NCI-H2081 treated with DMSO at 0.1 percent for 48 hours (cell line): ENCODE measurements around the gene AVPR2.

Experiments used
- DNase-seq: peaks from one replicate; lab custom pipeline; 2025; lab: John Stamatoyannopoulos, UW

Gene AVPR2

DNA sequence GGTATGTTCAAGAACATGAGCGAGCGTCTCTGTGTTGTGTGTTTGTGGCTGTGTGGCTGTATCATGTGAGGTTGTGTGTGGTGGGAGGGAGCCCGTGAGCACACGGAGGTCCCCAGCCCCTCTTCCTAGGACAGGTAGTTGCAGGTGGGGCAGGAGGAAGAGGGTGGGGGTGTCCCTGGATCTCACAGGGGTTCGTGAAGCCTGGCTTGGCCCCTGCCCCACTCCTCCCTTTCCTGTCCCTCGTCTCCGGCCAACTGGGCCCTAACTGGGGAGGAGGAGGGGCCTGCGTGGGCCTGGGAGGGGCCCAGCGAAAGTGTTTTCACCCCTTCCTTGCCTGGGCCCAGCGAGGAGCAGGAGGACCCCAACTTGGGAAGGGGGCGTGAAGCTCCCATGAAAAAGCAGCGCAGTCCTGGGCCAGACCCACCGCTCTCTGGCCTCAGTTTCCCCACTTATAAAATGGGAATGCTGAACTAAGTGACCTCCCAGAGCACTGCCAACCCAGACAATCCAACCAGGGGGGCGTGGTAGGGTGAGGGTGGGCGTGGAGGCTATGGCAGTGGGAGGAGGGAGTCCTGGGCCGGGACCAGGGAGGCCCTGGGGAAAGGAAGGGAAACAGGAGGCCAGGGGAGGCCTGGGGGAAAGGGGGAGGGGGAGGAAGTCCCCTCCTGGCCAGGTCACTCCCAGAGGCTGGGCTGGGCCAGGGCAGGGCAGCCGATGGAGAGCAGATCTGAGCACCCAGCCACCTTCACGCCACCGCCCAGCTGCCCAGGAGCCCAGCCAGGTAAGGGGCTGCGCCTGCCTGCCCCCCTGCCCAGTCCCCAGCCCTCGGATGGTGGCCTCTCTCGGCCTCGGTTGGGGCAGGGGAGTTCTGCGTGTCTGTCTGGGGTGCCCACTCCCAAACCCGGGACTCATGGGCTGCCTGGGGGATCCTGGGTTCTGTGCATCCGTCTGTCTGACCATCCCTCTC, at the start of gene AVPR2:
AVPR2 (plus strand) TSS at position 683 of the 967 bp plus-strand sequence. CDS start 473 bp downstream, outside the sequence.
- no peak for DNase-seq

DNA sequence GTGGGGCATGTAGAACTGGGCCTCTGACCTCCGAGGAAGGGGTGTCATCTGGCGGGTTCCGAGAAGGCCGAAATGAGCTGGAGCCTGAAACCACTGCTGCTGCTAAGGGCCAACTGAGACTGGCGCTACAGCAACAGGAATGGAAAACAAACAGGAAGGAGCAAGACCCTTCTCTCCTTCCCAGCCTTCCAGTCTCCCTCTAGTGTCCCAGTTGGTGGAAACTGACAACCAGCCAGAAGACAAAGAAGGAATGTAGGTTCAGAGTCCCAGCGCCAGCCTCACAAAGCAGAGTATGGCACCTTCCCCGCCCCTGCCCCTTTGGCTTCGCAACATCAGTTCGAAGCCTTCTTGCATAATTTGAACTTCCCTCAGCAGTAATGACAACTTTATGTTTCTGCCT, 49.8 kb upstream of the AVPR2 start:
- no peak for DNase-seq

DNA sequence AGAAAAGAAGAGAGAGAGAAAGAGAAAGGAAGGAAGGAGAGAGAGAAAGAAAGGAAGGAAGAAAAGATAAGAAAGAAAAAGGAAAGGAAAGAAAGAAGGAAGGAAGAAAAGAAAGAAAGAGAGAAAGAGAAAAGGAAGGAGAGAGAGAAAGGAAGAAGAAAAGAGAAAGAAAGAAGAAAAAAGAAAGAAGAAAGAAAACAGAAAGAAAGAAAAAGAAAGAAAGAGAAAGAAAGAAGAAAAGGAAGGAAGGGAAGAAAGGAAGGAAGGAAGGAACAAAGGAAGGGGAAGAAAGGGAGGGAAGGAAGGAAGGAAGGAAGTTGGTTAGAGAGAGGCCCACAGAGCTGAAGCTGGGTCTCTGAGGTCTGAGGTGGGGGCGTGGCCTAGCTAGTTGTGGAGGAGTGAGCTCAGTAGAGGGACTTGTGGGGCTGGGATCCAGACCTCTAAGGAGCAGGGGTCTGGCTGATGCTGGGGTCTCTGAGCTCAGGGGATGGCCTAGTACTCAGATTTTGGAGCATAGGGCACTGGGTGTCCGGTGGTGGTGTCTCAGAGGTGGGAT, 47.0 kb upstream of the AVPR2 start:
- DNase-seq: no peak

DNA sequence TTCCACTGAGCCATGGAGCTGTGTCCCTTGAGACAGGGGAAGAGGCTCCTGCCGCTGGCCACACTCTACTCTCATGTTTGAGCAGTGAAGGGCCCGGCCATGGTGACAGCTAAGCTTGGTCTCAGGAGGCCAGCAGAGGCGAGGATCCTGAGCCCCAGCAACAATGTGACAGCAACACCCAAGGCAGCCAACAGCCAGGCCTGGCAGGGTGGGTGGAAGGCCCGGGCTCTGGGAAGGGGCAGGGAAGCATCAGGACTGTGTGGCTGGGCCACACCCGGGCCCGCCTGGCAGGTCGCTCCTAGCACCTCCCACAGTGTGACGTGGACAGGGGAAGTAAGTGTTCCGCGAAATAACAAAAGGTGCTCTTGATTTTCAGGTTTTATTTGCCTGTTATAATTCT, 43.3 kb upstream of the AVPR2 start:
- DNase-seq: no peak

DNA sequence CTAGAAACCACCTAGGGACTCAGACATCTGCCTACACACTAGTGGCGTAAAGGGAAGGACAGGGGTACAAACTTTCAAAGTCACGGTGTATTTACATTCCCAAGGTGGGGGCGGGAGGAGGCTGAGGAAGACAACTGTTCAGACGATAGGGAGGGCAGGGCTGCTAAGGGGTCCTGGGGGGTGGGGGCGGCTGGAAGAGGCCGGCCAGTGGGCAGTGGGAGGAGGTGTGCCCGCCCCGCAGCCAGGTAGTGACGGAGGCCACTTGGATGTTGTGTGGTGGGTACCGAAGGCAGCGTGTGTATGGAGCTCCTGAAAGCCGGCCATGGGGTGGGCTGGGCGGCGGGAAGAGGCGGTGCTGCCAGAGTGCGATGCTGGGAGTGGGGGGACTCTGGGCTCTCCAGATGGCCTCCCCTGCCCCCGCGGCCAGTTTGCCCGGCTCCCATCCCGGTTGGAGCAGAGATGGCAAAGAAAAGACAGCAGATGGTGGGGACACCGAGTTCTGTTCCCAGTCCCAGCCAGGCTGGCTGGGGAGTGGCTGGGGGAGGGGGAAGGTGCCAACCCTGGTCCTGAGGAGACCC, 42.7 kb upstream of the AVPR2 start:
- DNase-seq: no peak

DNA sequence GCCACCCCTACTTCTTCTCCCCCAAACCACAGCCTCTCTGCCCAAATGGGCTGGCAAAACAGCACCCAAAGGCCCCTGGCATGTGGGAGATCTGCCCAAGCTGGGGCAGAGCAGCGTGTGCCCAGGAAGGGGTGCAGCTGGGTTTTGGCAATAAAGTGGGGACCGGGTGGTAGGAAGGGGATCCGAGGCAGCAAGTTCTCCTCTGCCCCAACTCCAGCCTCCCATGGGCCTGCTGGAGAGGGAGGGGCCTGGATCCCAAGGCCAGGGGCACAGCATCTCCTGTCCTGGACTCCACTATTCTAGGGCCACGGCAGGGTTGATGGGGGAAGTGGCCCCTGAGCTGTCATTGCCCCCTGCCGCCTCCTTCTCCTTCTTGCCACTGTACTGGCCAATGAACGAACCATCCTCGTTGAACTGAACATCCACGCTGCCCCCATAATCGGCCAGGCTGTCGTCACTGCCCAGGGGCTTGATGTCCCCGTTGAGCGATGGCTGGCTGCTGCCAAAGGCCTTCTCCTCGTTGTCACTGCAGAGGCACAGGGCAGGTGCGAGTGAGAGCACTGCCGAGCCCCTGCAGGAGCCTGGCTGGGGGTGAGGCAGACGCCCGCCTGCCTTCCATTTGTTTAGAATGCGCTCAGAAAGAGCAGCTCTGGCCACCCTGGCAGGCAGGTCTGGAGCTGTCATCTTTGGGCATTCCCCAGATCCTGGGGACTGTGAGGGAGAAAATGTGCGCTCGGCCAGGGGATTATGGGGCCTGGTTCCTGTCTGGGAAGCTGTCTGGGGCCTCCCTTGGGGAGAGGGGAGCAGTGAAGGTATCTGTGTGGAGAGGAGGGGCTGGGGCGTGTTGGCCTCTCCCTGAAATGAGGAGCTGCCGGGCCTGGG, 41.9 kb upstream of the AVPR2 start:
- no peak for DNase-seq

DNA sequence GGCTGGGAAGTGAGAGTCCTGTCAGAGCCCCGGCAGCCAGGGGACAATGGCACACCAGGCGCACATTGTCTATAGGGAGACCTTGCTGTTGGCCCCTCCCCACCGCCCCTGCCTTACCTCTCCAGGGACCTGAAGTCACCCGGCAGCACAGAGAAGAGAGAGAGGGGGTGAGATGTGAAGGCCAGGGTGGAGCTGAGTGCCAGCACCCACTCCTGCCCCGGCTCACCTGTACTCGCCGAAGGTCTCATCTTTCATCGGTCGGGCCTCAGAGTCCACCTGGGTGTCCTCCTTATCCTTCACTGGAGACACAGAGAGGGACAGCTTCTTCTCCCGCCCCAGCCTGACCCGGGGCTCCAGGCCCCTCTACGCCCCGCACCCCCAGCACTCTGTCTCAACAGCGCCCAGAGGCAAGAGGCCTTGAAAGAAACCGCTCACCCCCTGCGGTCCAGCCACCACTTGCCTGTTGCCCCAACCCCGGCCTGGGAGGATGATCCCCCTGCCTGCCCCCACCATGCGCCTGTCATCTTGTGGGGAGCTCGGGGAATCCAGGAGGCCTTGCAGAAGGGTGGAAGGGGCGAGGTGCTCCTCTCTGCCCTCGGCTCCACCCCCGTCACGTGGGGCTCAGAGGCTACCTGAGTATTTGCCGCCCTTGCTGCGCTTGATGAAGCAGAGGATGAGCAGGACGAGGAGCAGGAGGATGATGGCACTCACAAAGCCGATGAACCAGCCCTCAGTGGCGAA, 41.1 kb upstream of the AVPR2 start:
- DNase-seq: no peak

DNA sequence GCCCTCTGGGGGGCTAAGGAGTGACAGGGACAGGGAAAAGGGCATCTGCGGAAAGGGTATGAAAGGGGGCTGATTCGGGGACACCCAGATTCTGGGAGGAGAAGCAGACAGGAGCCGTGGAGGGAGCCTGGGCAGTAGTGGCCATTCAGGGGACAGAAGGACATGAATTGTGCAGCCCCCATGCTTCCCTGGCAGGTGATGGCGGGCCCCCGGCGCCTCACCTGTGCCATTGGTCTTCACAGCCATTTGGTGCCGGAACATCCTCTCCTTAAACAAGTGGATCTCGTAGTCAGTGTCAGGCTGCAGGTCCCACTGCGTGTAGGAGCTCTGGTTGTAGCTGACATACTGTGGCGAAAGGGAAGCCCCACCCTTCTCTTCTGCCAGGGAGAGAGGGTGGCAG, 40.4 kb upstream of the AVPR2 start:
- no peak for DNase-seq

DNA sequence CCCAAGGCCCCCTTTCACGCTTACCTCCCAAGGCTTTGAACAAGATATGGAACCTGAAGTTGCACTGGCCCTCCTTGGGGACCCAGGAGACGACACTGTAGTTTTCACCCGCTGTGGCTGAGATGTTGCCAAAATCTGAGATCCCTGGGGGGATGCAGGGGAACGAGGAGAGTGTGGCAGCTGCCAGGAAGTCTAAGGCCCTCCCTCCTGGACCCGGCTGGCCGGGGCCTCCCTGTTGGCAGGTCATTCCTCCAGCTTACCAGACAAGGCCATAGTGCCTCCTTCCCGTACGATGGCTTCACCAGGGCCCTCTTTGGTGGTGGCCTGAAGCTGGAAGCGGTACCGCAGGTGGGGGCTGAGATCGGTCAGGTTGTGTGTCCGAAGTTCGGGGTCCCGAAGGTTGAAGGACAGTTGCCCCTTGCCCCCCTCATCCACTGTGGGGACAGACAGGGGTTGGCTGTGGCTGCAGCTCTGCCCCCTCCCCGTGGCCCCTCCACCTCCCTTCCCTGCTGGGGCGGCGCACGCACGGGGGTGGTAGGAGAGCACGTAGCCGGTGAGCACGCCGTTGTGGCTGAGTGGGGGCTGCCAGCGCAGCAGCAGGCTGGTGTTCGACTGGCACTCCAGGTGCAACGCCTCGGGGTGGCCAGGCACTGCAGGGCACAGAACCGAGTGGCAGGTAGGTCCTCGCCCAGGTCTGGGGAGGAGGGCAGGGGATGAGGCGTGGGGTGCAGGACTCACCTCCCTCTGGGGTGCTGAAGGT, 39.7 kb upstream of the AVPR2 start:
- no peak for DNase-seq

DNA sequence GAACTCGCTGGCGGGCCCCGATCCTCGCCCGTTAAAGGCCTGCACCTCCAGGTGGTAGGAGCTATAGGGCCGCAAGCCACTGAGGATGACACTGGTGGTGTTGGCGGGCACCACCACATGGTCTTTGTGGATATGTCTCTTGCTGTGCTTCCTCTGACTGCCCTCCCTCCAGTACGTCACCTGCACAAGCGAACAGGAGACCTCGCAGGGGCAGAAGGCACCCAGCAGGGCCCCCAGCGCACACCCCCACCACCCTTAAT, 39.2 kb upstream of the AVPR2 start:
- no peak for DNase-seq

DNA sequence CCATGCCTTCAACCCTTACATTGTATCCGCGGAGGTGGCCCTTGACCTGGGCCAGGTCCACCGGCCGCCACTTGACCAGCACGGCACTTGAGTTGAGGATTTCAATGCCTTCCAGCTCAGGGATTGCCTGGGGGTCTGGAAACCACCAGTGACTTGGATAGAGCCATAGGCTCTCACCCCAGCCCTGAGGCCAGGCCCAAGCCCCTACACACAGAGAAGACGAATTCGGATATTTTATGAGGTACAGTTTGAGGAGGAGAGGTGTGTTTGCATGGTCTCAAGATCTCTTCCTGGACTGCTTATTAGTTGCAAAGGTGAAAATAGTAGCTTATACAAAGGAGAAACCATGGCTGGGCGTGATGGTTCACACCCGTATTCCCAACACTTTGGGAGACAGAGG, 38.8 kb upstream of the AVPR2 start:
- DNase-seq: no peak

DNA sequence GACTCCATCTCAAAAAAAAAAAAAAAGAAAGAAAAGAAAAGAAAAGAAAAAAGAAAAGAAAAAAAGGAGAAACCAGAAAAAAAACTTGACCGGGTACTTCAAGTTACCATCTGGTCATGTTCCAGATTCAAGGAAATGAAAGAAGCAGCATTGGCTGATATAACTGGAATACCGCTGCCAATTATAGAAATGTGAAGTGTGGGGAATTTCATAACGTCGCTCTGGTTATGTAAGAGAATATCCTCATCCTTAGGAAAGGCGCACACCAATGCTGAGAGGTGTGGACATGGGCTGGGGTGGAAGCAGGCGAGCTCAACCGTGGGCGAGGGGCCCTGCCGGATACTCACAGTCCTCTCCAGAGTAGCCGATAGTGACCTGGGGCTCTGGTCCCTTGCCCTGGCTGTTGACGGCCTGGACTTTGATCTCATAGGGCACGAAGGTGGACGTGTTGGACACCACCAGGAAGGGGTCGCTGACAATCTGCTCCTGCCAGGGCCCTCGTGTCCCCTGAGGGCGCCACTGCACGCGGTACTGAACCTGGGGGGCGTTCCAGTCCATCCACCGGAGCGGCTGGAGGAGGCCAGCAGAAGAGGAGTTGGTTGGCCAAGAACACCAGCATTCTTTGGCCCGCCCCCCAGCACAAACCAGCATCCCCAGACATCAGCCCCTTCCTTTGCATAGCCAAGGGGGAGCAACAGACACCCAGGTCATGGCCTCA, 38.0 kb upstream of the AVPR2 start:
- no peak for DNase-seq

DNA sequence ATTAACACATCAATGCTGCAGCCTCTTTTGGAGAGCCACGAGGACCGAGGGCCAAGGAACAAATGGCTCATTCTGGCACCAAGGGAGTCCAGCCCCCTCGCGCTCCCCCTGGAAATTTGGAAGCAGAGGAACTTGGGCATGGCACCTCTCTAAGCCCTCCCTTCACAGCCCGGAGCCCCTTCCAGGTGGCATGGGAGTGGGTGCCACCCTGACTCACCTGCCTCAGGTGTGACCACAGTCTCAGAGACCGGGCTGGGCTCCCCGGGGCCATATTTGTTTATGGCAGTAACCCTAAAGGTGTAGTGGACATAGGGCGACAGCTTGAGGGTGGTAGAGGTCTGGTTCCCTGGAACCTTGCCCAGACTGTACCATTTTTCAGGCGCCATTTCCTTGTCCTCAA, 37.3 kb upstream of the AVPR2 start:
- DNase-seq: no peak

DNA sequence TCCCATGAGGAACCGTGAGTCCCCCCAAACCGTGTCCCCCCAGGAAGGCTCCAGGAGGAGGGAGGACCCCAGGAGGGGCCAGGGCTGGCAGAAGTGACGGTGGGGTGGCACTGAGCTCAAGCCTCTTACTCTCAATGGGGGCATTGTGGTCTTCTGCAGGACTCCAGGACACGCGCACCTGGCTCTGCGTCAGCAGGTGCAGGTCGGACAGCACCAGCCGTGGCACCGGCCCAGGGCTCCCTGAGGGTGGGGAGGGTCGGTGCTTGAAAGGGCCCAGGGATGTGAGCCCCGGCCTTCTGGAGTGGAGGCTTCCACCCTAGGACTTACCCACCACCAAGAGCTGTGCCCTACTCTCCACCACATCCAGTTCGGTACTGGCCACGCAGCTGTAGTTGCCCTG, 36.8 kb upstream of the AVPR2 start:
- no peak for DNase-seq

DNA sequence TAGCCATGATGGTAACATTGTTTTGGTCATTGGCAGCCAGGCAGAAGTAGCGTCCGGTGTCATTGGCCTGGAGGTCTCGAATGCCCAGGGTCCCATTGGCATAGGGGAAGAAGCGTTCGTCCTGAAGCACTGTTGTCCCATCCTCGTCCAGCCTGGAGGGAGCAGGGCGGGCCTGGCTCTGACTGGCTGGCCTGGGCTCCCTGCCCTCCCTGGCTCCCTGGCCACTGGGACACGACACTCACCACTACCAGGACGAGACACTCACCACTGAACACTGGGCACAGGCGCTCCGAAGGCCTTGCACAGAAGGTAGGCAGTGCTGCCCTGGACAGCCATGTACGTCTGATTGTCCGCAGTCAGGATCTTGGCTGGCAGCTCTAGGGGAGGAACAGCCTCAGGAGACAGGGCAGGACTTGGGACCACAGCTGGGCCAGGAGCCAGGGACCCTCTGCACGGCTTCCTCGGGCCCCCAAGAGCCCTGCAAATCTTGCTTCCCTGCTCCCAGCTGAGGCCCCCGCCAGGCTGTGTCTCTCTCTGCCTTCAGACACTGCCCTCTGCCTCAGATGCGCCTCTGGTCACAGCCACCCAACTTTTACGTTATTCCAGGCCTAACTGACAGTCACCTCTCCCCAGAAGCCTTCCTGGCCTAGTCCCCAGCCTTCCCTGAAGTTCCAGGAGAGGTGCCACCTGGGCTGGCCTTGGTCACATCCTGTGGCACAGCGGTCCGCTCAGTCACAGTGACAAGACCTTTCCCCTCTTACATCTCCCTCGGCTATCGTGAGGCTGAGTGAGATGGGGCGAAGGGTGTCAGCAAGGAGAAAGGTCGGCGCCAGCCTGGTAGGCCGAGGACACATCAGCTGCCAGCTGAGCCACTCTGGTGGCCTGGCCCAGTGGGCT, 35.6 kb upstream of the AVPR2 start:
- no peak for DNase-seq

DNA sequence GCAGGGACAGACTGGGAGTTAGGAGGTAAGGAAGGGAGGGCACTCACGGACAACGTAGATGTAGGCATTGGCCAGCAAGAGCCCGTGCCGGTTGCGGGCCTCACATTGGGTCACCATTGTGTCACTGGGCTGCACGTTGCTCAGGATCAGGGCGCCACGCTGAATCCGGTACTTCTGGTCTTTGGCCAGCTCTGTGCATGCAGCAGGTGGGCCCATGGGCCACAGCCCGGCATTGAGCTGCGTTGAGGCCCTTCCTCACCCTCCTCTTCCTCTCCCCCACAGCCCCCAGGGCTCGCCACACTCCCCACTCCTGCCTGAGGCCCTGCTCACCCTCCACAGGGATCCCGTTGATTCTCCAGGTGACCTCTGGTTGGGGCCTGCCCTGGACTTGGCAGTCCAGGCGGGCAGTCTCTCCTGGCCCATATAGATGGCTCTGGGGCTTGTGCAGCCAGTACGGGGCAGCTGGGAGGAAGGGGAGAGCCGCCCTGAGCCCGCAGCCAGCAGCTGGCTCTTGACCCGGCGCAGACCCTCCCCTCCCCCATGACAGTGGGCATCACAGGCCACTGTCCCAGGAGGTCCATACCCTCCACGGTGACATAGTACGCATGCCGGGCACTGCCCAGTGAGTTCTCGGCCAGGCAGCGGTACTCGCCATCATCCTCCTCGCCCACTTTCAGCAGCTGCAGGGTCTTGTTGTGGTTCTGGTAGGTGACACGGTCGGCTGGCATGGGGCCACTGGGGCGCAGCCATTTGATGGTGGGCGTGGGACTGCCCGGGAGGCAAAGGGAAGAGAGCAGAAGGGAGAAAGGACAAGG, 34.8 kb upstream of the AVPR2 start:
- DNase-seq: no peak

DNA sequence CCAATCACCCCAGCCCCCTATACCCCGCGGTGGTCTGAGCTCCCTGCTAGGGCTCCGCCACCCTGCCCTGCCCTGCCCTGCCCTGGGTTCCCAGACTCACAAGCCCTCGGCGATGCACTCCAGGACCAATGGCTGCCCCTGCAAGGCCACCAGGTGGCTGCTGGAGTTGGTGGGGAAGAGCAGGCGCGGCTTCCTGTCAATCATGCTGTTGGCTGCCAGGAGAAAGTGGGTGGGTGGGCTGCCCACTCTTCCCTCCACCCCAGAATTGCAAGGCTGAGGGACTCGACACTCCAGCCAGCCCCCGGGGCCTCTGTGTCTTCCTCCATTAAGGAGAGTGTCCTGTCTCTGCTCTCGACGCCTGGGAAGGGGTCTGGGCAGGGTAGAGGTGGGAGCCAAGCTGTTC, 34.2 kb upstream of the AVPR2 start:
- DNase-seq: no peak

DNA sequence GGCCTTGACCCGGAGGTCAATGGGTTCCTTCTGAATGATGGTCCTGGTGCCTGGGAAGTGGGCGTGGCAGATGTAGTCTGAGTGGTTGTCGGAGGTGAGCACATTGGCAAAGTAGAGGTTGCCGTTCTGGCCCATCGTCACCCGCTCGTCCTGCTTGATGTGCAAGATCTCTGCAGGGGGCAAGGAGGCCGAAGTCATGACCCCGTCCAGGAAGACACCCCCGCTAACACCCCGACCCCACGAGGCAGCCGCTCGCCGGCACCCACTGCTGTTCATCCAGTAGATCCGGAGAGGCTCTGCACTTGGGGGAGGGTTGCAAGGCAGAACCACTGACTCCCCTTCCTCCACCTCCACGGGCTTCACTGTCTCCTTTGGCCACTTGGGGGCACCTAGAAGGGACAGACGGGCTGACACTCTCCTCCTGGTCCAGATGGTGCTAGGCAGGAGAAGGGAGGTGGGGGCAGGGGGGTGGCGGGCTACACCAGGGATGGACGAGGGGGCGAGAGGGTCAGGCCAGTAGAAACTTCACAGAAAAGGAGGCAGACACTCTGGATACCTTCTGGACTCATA, 33.6 kb upstream of the AVPR2 start:
- DNase-seq: no peak
